SKM-1 (cell line): Measurements from ENCODE around the gene NLK.
"Not testable (repeated sequence)": the region's sequence is repeated elsewhere in the genome, so short reads cannot be mapped to it uniquely, and the experiment has no call there.

Experiments used
- DNase-seq: peaks from one replicate; lab custom pipeline; 2025; ENCODE audit not compliant: unreplicated experiment; lab: John Stamatoyannopoulos, UW

NLK gene

GRCh38 chr17:28228109-28228840 lies 185.8 kb downstream of the NLK start:
- peak; percentile 46 for DNase-seq

- DNase-seq = no peak
These were observed 186.7 kb downstream of the NLK start for GRCh38 chr17:28228986-28229729.

DNA sequence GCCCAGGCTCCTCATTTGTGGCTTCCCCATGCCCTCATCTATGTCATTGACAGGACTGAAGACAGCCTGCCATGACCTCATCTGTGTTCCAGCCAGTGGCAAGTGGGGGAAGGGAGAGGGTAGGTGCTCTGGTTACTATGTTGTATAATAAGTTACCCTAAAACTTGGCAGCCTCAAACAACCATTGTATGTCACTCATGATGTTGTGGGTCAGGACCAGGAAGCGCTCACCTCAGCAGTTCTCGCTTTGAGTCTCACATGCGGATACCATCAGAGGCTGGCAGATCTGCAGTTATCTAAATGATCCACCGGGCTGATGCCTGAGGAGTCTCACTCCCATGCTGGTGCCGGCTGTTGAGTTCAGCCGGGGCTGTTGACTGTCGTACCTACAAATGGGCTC lies 187.5 kb downstream of the NLK start:
- DNase-seq = no peak

GRCh38 chr17:28230607-28231006 lies 188.1 kb downstream of the NLK start:
- DNase-seq = not testable (repeated sequence)

- DNase-seq = not testable (repeated sequence)
These were observed 189.1 kb downstream of the NLK start for GRCh38 chr17:28231624-28232023.

DNA sequence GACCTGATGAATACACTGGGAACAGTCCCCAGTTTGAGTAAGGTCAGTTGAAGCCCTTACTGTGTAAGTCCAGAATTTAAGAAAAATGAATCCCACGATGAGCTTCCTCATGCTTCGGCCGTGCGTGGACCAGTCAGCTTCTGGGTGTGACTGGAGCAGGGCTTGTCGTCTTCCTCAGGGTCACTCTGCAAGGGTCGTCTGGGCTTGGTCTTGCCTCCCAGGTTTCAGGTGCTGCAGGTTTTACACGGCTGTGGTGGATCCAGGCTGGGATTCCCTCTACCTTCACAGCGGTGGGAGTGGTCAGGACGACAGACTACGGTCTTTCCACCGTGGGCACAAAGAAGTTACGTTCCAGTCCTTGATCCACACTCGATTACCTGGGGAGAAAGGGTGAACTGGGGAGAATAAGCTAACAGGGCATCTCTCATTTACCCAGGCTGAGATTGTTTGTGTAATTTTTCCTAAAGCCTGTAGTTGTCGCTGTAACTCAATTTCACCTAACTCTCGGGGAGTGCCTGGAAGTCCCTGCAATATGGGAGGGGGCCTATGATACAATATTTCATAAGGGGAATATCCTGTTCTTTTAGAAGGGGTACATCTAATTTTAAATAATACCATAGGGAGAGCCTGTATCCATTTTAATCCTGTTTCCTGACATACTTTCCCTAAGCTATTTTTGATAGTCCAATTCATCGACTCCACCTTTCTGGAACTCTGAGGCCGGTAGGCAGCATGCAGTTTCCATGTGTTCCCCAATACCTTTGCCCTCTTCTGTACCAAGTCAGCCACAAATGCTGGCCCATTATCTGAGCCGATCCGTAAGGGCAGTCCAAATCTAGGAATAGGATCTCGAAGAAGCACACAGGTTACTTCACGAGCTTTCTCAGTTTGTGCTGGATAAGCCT lies 190.7 kb downstream of the NLK start:
- DNase-seq = not testable (repeated sequence)

DNA sequence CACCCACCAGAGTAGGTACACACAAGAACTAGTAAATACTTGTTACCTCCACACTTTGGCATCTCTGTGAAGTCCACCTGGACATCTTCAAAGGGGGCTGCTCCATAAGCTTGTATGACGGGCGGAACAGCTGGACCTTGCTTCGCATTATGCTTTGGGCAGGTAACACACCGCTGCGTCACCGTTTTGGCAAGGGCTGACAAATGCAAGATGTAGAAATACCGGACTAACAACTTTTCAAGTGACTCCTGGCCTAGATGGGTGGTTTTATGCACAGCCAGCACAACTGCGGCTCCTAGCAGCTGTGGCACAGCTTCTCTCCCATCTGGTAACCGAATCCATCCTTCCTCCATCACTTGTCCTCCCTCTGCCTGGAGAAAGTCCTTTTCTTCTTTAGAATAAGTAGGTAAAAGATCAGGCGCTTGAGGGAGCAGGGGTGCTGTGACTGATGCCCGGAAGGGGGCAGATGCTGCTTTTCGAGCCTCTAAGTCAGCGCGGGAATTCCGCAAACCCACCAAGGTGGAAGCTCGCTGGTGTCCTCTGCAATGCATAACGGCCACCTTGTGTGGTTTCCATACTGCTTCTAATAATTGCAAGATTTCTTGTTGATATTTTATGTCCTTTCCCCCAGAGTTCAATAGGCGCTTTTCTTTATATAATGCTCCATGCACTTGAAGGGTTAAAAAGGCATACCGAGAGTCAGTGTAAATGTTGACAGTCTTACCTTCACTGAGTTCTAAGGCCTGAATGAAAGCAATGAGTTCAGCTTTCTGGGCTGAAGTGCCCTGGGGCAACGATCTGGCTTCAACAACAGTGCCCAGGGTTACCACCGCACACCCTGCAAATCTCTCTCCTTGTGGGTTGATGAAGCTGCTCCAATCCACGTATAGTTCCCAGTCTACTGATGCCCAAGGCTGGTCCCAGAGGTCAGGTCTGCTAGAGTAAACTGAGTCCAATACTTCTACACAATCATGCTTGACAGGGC lies 191.7 kb downstream of the NLK start:
- DNase-seq = not testable (repeated sequence)

DNA sequence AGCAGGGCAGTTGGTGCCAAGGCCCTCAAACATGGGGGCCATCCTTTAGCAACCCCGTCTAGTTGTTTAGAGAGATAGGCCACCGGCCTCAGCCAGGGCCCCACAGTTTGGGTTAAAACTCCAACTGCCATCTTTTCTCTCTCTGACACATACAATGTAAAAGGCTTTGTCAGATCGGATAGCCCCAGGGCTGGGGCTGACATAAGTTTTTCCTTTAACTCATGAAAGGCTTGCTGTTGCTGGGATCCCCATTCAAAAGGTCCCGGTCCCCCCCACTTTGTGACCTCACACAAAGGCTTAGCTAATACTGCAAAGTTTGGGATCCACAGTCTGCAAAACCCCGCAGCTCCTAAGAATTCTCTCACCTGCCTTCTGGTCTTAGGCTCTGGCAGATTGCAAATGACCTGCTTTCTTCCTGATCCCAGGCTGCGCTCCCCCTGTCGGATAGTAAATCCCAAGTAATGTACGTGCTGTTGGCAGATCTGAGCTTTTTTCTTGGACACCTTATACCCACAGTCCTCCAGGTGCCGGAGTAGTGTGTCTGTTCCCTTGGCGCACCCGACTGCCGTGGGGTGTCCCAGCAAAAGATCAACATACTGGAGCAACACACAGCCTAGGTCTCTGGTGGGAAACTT lies 192.7 kb downstream of the NLK start:
- not testable (repeated sequence) for DNase-seq

GRCh38 chr17:28236033-28236653 lies 193.7 kb downstream of the NLK start:
- not testable (repeated sequence) for DNase-seq

DNA sequence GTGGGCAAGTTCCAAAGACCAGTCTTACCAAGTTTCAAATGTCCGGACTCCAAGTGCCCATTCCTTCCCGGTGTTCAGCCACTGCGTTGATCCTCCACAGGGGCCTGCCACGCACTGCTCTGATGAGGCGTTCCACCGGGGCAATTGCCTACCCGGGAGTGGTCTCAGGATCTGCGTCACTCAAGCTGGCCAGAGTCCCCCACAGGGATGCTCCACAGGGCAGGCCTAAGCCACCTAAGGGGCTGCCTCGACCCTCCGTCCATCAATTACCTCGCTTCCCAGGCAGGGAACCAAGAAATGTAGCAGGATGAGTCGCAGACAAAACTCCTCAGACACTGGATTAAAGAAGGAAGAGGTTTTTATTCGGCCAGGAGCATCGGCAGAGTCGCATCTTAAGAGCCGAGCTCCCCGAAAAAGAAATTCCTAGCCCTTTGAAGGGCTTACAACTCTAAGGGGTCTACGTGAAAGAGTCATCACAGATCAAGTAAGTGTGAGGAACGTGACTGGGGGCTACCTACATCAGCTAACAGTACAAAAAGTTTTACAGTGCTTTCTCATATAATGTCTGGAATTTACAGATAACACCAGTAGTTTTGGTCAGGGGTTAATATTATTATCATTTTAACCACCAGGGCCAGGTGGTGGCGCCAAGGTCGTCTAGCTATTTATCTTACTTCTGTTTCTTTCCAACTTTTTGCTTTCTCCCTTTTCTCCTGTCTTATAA lies 196.2 kb downstream of the NLK start:
- DNase-seq = not testable (repeated sequence)

GRCh38 chr17:28239271-28239624 lies 196.8 kb downstream of the NLK start:
- no peak for DNase-seq

DNA sequence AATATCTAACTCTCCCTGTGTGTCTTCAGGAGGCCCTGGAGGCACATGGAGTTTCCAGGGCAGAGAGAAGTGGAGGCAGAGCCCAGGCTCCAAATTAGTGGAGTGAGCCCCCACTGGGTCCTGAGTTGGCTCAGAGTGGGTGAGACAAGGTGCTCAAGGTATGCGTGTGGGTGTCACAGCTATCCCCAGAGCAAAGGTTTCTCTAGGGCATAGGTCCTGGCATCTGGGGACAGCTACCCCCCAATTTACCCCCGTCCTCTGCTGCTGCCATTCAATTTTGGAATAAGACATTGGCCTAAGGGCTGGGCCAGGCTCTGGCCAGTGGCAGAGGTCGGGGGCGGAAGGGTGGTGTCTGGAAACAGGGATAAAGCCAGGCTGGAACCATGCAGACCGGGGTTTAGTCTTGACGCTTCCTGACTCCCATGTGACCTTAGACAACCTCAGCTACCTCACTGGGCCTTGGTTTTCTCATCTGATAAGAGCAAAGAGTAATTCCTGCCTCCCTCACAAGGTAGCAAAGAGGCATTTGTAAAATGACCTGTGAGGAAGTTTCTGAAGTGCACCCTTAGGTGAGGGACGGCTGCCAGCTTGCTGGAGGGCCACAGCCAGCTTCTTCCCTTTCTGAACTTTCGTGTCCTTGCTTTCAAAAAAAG lies 198.3 kb downstream of the NLK start:
- DNase-seq = no peak

- no peak for DNase-seq
These were observed 200.3 kb downstream of the NLK start for GRCh38 chr17:28242791-28243190.

GRCh38 chr17:28243268-28243667 lies 200.8 kb downstream of the NLK start:
- not testable (repeated sequence) for DNase-seq

GRCh38 chr17:28244446-28244845 lies 202.0 kb downstream of the NLK start:
- DNase-seq = no peak
